ENCODE measurements around the gene POLR1C.

- TF ChIP-seq CTCF (IDR thresholded peaks at IDR 0.05): no peak
- no peak for TF ChIP-seq POLR2AphosphoS5 (IDR thresholded peaks at IDR 0.05; ENCODE audit: insufficient read depth in 1 of 2, low read depth in 1 of 2)
Measured at GRCh38 chr6:43493230-43493629, 23.7 kb upstream of the POLR1C start.
